ENCODE results near the gene IL12RB1. TPM values are rescaled to one million over a fixed set of nuclear protein-coding genes. Genes with fewer than 3 reads are reported as not detected.

The IL12RB1 gene
- total RNA-seq, 3 donors from 2014 or later (not counting 1 experiment from before 2014, with no cell fraction given): 90.1 to 105 (median 95.7) TPM

DNA sequence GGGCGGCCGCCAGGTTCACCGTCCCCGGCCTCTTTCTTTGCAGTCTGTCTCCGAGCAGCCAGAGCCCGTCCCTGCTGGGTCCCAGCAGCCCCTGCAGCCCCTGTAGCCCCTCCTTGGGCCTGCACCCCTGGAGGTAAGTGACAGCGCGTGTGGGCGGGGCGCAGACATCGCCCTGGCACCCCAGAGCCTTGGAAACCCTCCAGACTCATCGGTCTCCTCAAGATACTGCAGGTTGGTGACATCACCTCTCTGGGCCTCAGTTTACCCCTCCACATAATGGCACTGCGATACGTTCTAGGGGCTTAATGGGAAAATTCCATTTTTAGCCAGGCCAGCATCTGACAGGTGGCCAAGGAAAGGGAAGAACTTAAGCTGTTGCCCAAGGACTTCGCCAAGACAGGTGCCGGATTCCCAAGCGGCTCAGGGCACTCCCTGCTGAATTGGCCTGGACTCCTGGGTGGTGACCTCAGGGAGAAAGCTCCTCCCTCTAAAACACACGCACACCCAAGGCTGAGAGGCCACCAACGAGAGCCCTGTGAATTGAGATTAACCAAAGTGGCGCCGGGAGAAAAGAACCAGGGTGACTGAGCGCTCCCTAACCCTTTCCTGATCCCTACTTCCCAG is 24.0 kb upstream of the IL12RB1 start:
- 58% methylated on average over 22 of the region's 22 CpGs for WGBS (ENCODE audit: insufficient coverage)
- H3K4me3 ChIP-seq (ENCODE audit: low read length): peak overlapping the region; percentile 65

DNA sequence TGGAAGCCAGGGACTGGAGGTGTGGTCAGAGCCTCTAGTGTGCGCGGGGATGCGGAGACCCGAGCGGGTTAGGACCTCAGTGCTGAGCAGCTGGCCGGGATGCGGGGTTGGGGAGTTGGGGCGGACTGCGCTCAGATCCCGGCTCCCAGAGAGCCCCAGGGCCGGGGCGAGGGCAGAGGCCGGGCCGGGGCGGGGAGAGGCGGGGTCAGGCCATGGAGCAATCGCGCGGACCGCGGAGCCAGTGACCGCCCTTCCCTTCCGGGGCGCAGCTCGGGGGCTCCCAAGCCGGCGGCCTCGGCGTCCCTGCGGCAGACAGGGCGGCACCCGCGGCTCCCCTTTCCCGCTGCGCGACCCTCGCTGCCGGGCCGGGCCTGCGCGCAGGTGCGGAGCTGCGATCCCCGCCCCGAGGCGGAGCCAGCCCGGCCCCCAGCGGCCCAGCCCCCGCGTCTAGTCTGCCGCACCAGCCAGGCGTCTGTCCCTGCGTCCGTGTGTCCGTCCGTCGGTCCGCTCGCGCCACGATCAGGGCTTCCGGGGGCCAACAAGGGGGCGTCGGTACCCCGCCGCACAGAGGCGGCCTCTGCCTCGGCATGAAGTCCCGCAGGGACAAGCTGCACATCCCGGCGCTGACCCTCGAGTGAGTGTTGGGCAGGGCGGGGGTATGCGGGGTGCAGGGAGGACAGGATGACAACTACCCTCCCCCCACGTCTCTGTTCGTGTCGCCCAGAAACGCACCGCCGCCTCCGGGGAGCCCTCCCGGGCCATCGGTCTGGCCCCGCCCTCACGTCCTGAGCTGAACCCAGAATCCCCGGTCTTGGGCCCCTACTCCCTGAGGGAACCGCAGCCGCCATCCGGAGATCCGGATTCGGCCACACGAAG is 23.2 kb upstream of the IL12RB1 start:
- Mint-ChIP-seq H3K27me3 (ENCODE audit: low read depth in 2 of 2) (no peaks in the 10 kb centered on the region), H3K4me1 (peaks cover 2 to 26% of the 10 kb centered on the region in 2 donors), H3K4me3 (peak overlapping the region; percentile 87), H3K9me3 (no peaks in the 10 kb centered on the region), H3K27ac (peak overlapping the region; percentile 49 to 84), H3K36me3 (no peaks in the 10 kb centered on the region)
- Histone ChIP-seq H3K27me3 (ENCODE audit: control insufficient read depth, insufficient read depth, low read length) (no peaks in the 10 kb centered on the region), H3K9me3 (ENCODE audit: control insufficient read depth, insufficient read depth, low read length) (no peaks in the 10 kb centered on the region), H3K4me3 (ENCODE audit: low read length) (peak overlapping the region; percentile 65), H3K4me1 (ENCODE audit: control insufficient read depth, insufficient read depth, low read length) (peaks cover 43% of the 10 kb centered on the region), H3K27ac (ENCODE audit: low read length) (peak overlapping the region; percentile 43), H3K36me3 (ENCODE audit: control insufficient read depth, insufficient read depth, low read length) (no peaks in the 10 kb centered on the region)
- TF ChIP-seq, protein P1, sequence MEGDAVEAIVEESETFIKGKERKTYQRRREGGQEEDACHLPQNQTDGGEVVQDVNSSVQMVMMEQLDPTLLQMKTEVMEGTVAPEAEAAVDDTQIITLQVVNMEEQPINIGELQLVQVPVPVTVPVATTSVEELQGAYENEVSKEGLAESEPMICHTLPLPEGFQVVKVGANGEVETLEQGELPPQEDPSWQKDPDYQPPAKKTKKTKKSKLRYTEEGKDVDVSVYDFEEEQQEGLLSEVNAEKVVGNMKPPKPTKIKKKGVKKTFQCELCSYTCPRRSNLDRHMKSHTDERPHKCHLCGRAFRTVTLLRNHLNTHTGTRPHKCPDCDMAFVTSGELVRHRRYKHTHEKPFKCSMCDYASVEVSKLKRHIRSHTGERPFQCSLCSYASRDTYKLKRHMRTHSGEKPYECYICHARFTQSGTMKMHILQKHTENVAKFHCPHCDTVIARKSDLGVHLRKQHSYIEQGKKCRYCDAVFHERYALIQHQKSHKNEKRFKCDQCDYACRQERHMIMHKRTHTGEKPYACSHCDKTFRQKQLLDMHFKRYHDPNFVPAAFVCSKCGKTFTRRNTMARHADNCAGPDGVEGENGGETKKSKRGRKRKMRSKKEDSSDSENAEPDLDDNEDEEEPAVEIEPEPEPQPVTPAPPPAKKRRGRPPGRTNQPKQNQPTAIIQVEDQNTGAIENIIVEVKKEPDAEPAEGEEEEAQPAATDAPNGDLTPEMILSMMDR (IDR thresholded peaks at IDR 0.05): no peak
- DNase-seq: peak; percentile 50 to 65
- WGBS (ENCODE audit: insufficient coverage): under 1% methylated on average over 92 of the region's 92 CpGs
- ATAC-seq: peak; percentile 72 to 78 (median 74)
- intact Hi-C loops (cut with micrococcal nuclease): no loop called here

More for the DNA sequence above, 24.0 kb upstream of the IL12RB1 start:
- H3K4me1 ChIP-seq (ENCODE audit: control insufficient read depth, insufficient read depth, low read length): peaks cover 41% of the 10 kb centered on the region
- ATAC-seq (no peak), DNase-seq (no peak)
- TF ChIP-seq, protein P1 (IDR thresholded peaks at IDR 0.05): no peak
- H3K27me3 Mint-ChIP-seq (ENCODE audit: low read depth in 2 of 2): no peaks in the 10 kb centered on the region
- H3K27ac Mint-ChIP-seq: peak overlapping the region in 1 of 2 donors; percentile 84
- H3K27me3 ChIP-seq (ENCODE audit: control insufficient read depth, insufficient read depth, low read length): no peaks in the 10 kb centered on the region
- intact Hi-C loops (cut with micrococcal nuclease): no loop called here
- peaks cover 5 to 33% of the 10 kb centered on the region in 2 donors for H3K4me1 Mint-ChIP-seq
- H3K36me3 ChIP-seq (ENCODE audit: control insufficient read depth, insufficient read depth, low read length): no peaks in the 10 kb centered on the region
- peak overlapping the region; percentile 43 for H3K27ac ChIP-seq (ENCODE audit: low read length)
- H3K9me3 Mint-ChIP-seq: no peaks in the 10 kb centered on the region
- no peaks in the 10 kb centered on the region for H3K9me3 ChIP-seq (ENCODE audit: control insufficient read depth, insufficient read depth, low read length)
- no peaks in the 10 kb centered on the region for H3K36me3 Mint-ChIP-seq
- H3K4me3 Mint-ChIP-seq: peak overlapping the region; percentile 80

DNA sequence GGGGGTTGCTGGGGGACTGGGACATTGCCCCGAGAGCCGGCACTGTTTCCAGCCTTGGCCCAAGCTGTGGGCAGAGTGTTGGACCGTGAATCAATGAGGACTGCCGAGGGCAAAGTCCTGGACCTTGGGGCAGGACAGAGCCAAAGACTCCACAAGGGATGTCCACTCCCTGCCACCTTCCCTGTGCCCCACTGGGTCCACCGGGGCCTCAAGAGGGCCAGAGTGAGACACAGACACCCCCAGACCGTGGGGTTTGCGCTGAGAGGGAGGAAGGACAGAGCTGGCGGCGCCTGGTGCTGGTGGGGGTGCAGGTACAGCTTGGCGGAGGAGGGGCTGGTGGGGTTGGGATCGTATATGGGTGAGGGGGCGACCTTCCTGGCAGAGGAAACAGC is 22.6 kb upstream of the IL12RB1 start:
- TF ChIP-seq, protein P1 (IDR thresholded peaks at IDR 0.05): no peak
- no peak for ATAC-seq
- intact Hi-C loops (cut with micrococcal nuclease): no loop called here

More for the DNA sequence above, 22.6 kb upstream of the IL12RB1 start:
- no peaks in the 10 kb centered on the region for H3K9me3 ChIP-seq (ENCODE audit: control insufficient read depth, insufficient read depth, low read length)
- Mint-ChIP-seq H3K4me1 (peaks cover 0 to 25% of the 10 kb centered on the region in 2 donors), H3K27ac (peak overlapping the region; percentile 49 to 84), H3K27me3 (ENCODE audit: low read depth in 2 of 2) (no peaks in the 10 kb centered on the region), H3K36me3 (no peaks in the 10 kb centered on the region), H3K4me3 (peak overlapping the region; percentile 87), H3K9me3 (no peaks in the 10 kb centered on the region)
- no peak for DNase-seq
- H3K4me1 ChIP-seq (ENCODE audit: control insufficient read depth, insufficient read depth, low read length): peaks cover 49% of the 10 kb centered on the region
- WGBS (ENCODE audit: insufficient coverage): 64% methylated on average over 12 of the region's 12 CpGs
- H3K36me3 ChIP-seq (ENCODE audit: control insufficient read depth, insufficient read depth, low read length): no peaks in the 10 kb centered on the region
- H3K27me3 ChIP-seq (ENCODE audit: control insufficient read depth, insufficient read depth, low read length): no peaks in the 10 kb centered on the region
- H3K27ac ChIP-seq (ENCODE audit: low read length): no peak overlapping the region
- H3K4me3 ChIP-seq (ENCODE audit: low read length): peak overlapping the region; percentile 23

Data from natural killer cell (primary cell).